H1 (cell line): ENCODE results near the gene TSPOAP1.

Experiments
- ASH2L ChIP-seq: fragments of 200-600, 300-600 bp; sonication (generic); IDR thresholded peaks from one replicate; pipeline ENCODE4 v1.7.1; 2017; ENCODE audit warnings: low read length
- CBX8 ChIP-seq: fragments of 300-800, 300-1000 bp; sonication (generic); IDR thresholded peaks from 2 replicates; pipeline ENCODE4 v1.7.1; 2016; ENCODE audit warnings: low read depth, low read length, borderline replicate concordance
- CHD2 ChIP-seq: IDR thresholded peaks from 2 replicates; pipeline ENCODE4 v1.6.1; 2012; ENCODE audit warnings: low read length, improper control_type of control experiment
- CTCF ChIP-seq, 3 experiments: IDR thresholded peaks; 1 replicate in 2 of 3; 2 replicates in 1 of 3; pipeline versions ENCODE4 v1.5.1 to v1.6.1; 2011; ENCODE audit warnings: low read length in 3 of 3, mild to moderate bottlenecking in 3 of 3, inconsistent platforms in 2 of 3, low read depth in 1 of 3, moderate library complexity in 1 of 3; ENCODE audit not compliant: insufficient read depth in 1 of 3; ENCODE audit errors: control extremely low read depth in 1 of 3
- E2F6 ChIP-seq: IDR thresholded peaks from 2 replicates; pipeline ENCODE4 v1.6.1; 2012; ENCODE audit warnings: inconsistent platforms
- EZH2 ChIP-seq: fragments of 200-600 bp; sonication (generic); IDR thresholded peaks from 2 replicates; pipeline ENCODE4 v1.7.1; 2012; ENCODE audit warnings: low read depth, mild to moderate bottlenecking, moderate library complexity, low read length, inconsistent platforms; ENCODE audit not compliant: severe bottlenecking
- HDAC2 ChIP-seq, 2 experiments: fragments of 300-600 bp in 1 of 2; sonication (generic) in 1 of 2; IDR thresholded peaks; 2 replicates each; pipeline ENCODE4 v1.6.1; 2011 to 2012; ENCODE audit warnings: low read depth in 2 of 2, low read length in 2 of 2, mild to moderate bottlenecking in 2 of 2, moderate library complexity in 2 of 2, borderline replicate concordance in 1 of 2, inconsistent platforms in 1 of 2
- NANOG ChIP-seq: IDR thresholded peaks from 2 replicates; pipeline ENCODE4 v1.6.1; 2011; ENCODE audit warnings: low read length, low read depth, mild to moderate bottlenecking, inconsistent platforms; ENCODE audit not compliant: insufficient read depth, poor library complexity, severe bottlenecking
- POLR2AphosphoS5 ChIP-seq: IDR thresholded peaks from 2 replicates; pipeline ENCODE4 v1.6.1; 2011; ENCODE audit warnings: low read depth, low read length
- SUZ12 ChIP-seq: fragments of 200-600 bp; sonication (generic); IDR thresholded peaks from 2 replicates; pipeline ENCODE4 v1.6.1; 2012; ENCODE audit warnings: mild to moderate bottlenecking, inconsistent platforms, low read length, moderate library complexity, mixed read lengths
- ZNF274 ChIP-seq: IDR thresholded peaks from 2 replicates; pipeline ENCODE4 v1.7.0; 2012; ENCODE audit warnings: low read length, borderline replicate concordance; ENCODE audit errors: extremely low read depth

- TF ChIP-seq CTCF (IDR thresholded peaks at IDR 0.05; ENCODE audit: control extremely low read depth in 1 of 3, insufficient read depth in 1 of 3, low read depth in 1 of 3, low read length in 3 of 3): no peak
- TF ChIP-seq EZH2: no peak
- TF ChIP-seq NANOG: no peak
- no peak for TF ChIP-seq ZNF274
- no peak for TF ChIP-seq SUZ12
- no peak for TF ChIP-seq HDAC2 (IDR thresholded peaks at IDR 0.05; ENCODE audit: borderline replicate concordance in 1 of 2, low read depth in 2 of 2, low read length in 2 of 2)
- no peak for TF ChIP-seq POLR2AphosphoS5
- no peak for TF ChIP-seq CBX8
- TF ChIP-seq ASH2L: no peak
- no peak for TF ChIP-seq CHD2
- TF ChIP-seq E2F6: no peak
Observed at GRCh38 chr17:58377093-58377601, 48.6 kb upstream of the TSPOAP1 start.
